GM12874 (cell line): ENCODE results near the gene GLTP.
A peak's percentile ranks its signal among the peaks of the same experiment; 100 is the strongest.

Experiments used
- CTCF ChIP-seq: IDR thresholded peaks from 2 replicates; pipeline ENCODE4 v1.5.1; 2011; ENCODE audit warnings: low read depth, mild to moderate bottlenecking, control low read depth, low read length, moderate library complexity; ENCODE audit not compliant: insufficient read depth

The GLTP gene

GRCh38 chr12:109811624-109811995 lies 68.7 kb downstream of the GLTP start:
- TF ChIP-seq CTCF, result no peak

GRCh38 chr12:109810954-109811623 lies 69.3 kb downstream of the GLTP start:
- TF ChIP-seq CTCF, result no peak

GRCh38 chr12:109808876-109809646 lies 71.3 kb downstream of the GLTP start:
- TF ChIP-seq CTCF, result no peak

- TF ChIP-seq CTCF, result no peak
These were observed 72.2 kb downstream of the GLTP start for GRCh38 chr12:109807954-109808643.

- peak; percentile 95 for TF ChIP-seq CTCF
These were observed 75.2 kb downstream of the GLTP start for GRCh38 chr12:109804820-109805761.

- no peak for TF ChIP-seq CTCF
These were observed 76.7 kb downstream of the GLTP start for GRCh38 chr12:109803678-109804077.
